Kidney epithelial cell (primary cell): Measurements from ENCODE around the gene RASD2. TPM values are rescaled to one million over a fixed set of nuclear protein-coding genes. Genes with fewer than 3 reads are reported as not detected.
A peak's percentile ranks its signal among the peaks of the same experiment; 100 is the strongest.

Experiments used
- DNase-seq: peaks from one replicate; pipeline ENCODE4 v3.0.0-alpha.2; 2010; ENCODE audit warnings: low read depth
- H3K27me3 ChIP-seq: 2 replicates; pipeline ENCODE4 v1.6.0; 2011; ENCODE audit warnings: low read length; ENCODE audit not compliant: control insufficient read depth, insufficient read depth
- H3K36me3 ChIP-seq: 2 replicates; pipeline ENCODE4 v1.5.1; 2011; ENCODE audit warnings: low read length; ENCODE audit not compliant: control insufficient read depth, insufficient read depth
- H3K4me3 ChIP-seq: 2 replicates; pipeline ENCODE4 v1.5.1; 2011; ENCODE audit warnings: low read depth, mild to moderate bottlenecking, control low read depth, low read length
- total RNA-seq: library from RNA; depleted of rRNA; stranded (reverse); fragments of >200 nt; gene quantifications from 2 replicates; pipeline ENCODE4 v1.2.3, GENCODE V29; 2015
- TF ChIP-seq, protein P1 (sequence below): IDR thresholded peaks from 2 replicates; pipeline ENCODE4 v1.5.1; 2011; ENCODE audit warnings: mild to moderate bottlenecking, moderate library complexity, low read length, control low read depth, inconsistent platforms; ENCODE audit not compliant: insufficient read depth, poor library complexity, severe bottlenecking

RASD2 gene
- total RNA-seq, 1 donor from 2014 or later = 0.04 TPM

DNA sequence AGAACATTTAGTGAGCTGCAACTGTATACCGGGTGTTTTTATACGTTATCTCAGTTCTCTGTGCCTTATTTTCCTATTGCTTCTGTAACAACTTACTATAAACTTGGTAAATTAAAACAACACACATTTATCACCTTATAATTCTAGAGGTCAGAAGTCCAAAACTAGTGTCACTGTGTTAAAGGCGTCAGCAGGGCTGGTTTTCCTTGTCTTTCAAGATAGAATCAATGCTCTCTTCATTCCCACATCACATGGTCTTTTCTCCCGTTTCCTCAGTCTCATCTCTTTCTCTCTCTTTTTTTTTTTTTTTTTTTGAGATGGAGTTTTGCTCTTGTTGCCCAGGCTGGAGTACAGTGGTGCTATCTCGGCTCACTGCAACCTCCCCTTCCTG is 40.4 kb downstream of the RASD2 start:
- Histone ChIP-seq H3K27me3 (no peaks in the 10 kb centered on the region), H3K4me3 (no peak overlapping the region), H3K36me3 (no peaks in the 10 kb centered on the region)
- TF ChIP-seq, protein P1, sequence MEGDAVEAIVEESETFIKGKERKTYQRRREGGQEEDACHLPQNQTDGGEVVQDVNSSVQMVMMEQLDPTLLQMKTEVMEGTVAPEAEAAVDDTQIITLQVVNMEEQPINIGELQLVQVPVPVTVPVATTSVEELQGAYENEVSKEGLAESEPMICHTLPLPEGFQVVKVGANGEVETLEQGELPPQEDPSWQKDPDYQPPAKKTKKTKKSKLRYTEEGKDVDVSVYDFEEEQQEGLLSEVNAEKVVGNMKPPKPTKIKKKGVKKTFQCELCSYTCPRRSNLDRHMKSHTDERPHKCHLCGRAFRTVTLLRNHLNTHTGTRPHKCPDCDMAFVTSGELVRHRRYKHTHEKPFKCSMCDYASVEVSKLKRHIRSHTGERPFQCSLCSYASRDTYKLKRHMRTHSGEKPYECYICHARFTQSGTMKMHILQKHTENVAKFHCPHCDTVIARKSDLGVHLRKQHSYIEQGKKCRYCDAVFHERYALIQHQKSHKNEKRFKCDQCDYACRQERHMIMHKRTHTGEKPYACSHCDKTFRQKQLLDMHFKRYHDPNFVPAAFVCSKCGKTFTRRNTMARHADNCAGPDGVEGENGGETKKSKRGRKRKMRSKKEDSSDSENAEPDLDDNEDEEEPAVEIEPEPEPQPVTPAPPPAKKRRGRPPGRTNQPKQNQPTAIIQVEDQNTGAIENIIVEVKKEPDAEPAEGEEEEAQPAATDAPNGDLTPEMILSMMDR = no peak
- no peak for DNase-seq

DNA sequence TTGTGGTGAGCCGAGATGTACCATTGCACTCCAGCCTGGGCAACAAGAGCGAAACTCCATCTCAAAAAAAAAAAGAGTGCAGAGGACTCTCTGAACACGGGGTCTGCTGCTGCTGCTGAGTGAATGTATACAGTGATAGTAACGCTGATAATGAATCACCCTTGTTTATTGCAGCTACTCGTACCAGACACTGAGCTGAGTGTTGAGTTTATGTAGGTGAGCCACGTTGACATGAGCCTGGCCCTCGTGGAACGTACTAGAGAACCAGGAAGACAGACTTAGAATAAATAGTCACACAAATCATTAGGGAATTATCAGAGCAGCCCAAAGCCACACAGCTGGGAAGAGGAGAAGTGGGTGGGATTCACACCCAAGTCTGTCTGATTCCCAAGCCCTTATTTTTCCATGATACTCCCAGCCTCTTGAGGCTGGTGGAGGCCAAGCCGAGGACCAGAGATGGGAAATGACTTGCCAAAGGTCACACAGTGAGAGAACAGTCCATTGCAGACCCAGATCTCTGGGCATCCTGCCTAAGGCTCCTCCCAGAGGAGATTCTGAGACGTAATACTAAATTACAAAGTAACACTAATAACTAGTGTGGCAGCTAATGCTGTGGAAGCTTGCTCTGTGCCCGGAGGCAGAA is 41.7 kb downstream of the RASD2 start:
- Histone ChIP-seq H3K36me3 (no peaks in the 10 kb centered on the region), H3K27me3 (no peaks in the 10 kb centered on the region), H3K4me3 (no peak overlapping the region)
- TF ChIP-seq, protein P1 = no peak
- no peak for DNase-seq

DNA sequence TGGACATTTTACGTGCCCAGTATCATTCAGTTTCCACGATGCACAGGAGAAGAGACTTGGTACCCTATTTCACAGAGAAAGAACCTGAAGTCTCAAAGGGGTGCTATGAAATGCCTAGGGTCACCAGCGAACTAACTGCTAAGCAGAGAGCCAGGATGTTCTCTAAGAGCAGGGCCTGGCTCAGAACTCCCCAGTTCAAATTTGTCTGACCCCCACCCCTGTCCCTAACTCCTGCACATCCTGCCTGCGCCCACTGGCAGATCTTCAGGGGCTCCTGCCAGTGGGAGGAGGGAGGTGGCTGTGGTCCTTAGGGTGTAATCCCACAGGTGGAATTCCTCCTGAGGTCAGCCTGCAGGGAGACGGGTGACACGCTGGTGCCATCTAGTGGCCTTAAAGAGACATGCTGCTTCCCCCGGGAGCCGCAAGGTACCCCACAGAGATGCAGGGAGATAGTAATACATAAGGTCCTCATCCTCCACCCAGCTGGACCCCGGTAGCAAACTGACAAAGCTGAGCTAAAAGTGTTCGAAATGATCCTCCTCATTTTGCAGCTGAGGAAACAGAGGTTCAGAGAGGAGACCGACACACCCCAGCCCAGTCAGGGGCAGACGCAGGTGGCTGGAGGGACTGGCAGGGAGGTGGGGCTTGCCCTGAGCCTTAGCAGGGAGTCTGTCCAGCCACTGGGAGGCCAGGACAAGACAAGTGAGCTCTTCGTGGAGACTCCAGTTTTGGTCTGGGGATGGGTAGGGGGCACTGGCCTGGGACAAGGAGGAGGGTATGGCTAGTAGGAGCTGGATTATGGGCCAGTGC is 42.4 kb downstream of the RASD2 start:
- no peaks in the 10 kb centered on the region for H3K36me3 ChIP-seq
- TF ChIP-seq, protein P1 = peak; percentile 87
- H3K4me3 ChIP-seq = no peak overlapping the region
- DNase-seq = peak; percentile 9
- no peaks in the 10 kb centered on the region for H3K27me3 ChIP-seq

DNA sequence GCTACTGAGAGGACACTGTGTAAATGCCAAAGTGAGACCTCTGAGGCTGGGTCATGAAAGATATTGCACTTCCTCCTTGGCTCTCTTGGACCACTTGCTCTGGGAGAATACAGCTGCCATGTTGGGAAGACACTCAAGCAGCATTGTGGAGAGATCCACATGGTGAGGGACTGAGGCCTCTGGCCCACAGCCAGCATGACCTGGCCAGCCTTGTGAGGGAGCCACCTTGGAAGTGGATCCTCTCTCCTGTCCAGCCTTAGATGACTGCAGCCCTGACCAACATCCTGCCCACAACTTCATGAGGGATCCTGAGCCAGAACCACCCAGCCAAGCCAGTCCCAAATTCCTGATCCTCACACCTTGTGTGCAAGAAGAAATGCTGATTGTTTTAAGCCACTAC is 46.1 kb downstream of the RASD2 start:
- H3K27me3 ChIP-seq = no peaks in the 10 kb centered on the region
- DNase-seq = no peak
- no peak overlapping the region for H3K4me3 ChIP-seq
- TF ChIP-seq, protein P1 = no peak
- H3K36me3 ChIP-seq = no peaks in the 10 kb centered on the region

DNA sequence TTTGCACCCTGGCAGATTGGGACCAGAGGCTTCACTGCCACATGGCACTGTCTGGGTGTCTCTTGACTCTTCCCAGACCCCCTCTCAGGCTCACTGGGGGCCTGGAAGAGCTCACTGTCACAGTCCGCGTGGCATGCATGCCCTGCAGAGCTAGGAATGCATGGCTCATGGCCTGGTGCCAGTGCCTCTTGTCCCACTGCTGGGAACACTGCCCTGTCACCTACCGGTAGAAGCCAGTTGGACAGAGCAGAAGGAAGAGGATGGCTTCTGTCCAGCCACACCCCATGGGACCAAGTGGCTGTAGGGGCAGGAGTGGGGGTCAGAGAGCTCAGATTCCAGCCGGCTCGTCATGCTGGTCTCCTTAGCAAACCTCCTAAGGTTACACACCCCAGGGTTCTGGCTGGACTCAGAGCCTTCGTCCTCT is 46.8 kb downstream of the RASD2 start:
- Histone ChIP-seq H3K4me3 (no peak overlapping the region), H3K36me3 (no peaks in the 10 kb centered on the region), H3K27me3 (no peaks in the 10 kb centered on the region)
- TF ChIP-seq, protein P1 = no peak
- no peak for DNase-seq
